VCaP (cell line): ENCODE results near the gene PTCH1.

Experiments used
- H3K27ac ChIP-seq: fragments of 450-650 bp; 2 replicates; pipeline ENCODE4 v1.5.1; 2017
- TF ChIP-seq, protein P1 (sequence below): fragments of 450-650 bp; conservative IDR thresholded peaks from 2 replicates; pipeline ENCODE4 v1.5.1; 2017; ENCODE audit warnings: mild to moderate bottlenecking, moderate library complexity

Gene PTCH1

DNA sequence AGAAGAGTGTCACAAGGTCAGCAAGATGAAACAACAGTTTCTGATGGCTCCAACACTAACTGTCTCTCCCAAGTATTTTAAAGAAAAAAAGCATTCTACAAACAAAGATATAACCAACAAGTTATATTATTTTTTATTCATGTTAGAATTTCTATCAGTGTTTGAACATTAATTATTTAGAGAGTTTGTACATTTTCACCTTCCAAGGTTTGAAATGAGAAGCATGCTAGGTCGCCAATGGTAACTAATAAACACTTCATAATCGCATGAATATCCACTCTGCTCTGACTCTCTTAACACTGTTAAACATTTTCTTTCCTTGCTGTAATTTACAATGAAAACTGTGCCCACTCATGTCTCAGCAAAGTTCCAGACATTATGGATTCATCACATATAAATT lies 73.5 kb downstream of the PTCH1 start:
- TF ChIP-seq, protein P1, sequence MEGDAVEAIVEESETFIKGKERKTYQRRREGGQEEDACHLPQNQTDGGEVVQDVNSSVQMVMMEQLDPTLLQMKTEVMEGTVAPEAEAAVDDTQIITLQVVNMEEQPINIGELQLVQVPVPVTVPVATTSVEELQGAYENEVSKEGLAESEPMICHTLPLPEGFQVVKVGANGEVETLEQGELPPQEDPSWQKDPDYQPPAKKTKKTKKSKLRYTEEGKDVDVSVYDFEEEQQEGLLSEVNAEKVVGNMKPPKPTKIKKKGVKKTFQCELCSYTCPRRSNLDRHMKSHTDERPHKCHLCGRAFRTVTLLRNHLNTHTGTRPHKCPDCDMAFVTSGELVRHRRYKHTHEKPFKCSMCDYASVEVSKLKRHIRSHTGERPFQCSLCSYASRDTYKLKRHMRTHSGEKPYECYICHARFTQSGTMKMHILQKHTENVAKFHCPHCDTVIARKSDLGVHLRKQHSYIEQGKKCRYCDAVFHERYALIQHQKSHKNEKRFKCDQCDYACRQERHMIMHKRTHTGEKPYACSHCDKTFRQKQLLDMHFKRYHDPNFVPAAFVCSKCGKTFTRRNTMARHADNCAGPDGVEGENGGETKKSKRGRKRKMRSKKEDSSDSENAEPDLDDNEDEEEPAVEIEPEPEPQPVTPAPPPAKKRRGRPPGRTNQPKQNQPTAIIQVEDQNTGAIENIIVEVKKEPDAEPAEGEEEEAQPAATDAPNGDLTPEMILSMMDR = no peak
- no peak overlapping the region for H3K27ac ChIP-seq

DNA sequence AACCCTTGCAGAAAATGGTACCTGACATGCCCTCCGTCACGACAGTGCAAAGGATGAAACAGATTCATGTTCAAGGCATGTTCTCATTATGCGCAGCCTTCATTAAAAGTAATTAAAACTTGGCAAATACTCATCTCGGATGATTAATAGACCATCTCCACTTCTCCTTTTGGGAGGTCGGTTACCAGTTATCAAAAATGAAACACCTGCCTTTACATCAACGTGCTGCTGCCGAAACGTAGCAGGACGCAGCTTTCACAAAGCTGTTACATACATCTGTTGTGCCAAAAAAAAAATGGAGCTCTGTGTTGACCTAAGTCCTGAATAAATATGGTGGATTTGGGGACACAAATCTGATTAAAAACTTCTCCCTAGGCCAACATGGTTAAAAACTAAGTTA lies 75.7 kb downstream of the PTCH1 start:
- TF ChIP-seq, protein P1 = no peak
- H3K27ac ChIP-seq = no peak overlapping the region

DNA sequence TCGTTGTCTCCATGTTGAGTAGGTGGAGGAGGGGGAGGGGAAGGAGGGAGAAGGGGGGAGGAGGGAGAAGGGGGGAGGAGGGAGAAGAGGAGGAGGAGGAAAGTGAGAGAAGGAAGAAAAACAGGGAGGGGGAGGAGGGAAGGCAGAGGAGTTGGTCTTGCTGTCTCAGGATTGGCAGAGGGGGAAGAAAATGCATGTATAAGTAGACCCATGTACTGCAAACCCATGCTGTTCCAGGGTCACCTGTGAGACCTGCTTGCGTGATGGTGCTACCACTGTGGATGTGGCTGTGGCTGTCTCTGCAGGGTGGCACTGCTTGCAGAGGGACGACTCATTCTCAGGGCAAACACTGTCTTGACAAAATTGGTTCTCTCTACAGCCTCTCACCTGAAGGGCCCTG lies 76.3 kb downstream of the PTCH1 start:
- no peak overlapping the region for H3K27ac ChIP-seq
- TF ChIP-seq, protein P1 = no peak

DNA sequence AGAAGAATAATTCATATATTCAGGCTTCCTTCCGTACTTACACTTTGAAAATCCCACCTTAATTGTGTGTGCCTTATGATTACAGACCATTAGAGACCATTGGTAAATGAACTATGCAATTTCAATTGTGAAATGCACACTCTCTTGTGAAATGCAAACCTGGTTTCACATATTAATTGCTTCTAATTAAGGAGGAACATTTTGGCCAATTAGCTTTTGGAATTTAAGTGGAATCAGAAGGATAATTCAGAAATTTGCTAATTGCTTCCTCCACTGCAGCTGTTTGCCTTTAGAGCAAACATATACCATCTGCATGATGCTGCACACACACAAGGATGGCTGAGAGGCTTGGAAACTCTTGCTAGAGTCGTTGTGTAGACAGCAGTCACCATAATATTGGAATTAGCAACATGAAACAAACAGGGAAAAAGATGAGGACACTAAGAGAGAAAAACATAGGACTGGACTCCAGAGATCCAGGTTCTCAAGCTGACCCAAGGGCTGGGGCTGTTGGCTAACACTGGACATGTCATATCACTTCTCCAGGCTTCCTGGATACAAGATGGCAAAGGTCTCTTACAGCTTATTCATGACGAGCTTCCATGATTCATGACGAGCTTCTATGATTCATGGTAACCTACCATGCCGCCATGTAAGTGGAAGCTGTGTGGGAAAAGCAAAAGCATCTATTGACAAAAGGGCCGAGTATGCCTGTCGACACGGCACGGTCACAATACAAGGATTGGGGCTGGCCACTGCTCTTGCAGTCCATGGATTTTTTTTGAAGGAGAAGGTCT lies 78.0 kb downstream of the PTCH1 start:
- TF ChIP-seq, protein P1 = no peak
- no peak overlapping the region for H3K27ac ChIP-seq

DNA sequence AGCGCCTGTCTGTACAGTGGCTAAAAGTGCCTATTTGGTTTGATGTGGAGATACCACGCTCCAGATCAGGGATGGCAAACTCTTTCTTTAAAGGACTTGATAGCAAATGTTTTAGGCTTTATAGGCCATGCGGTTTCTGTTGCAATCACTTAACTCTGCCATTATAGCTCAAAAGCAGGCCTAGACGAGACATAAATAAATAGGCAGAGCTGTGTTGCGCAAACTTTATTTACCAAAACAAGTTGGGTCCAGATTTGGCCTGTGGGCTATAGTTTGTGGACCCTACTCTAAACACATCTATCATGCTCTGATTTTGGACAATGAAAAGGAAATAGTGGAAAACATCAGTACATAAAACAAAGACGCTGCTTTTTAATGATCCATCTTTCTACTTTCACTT lies 79.2 kb downstream of the PTCH1 start:
- H3K27ac ChIP-seq = no peak overlapping the region
- TF ChIP-seq, protein P1 = no peak

DNA sequence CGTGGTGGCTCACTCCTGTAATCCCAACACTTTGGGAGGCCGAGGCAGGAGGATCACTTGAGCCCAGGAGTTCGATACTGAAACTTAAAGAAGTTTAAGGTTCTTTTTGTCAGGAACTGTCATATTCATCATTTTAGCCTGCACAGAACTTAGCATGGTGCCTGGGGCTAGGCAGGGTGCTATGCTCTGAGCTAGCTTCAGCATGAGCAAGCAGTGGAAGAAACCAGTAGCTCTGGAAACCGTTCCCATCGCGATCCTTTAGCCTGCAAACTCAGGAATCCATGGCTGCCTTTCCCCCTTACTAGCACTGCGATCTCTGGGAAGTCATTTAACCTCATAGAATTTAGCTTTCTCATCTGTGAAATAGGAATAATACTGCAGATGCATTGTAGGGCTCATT lies 80.4 kb downstream of the PTCH1 start:
- TF ChIP-seq, protein P1 = no peak
- no peak overlapping the region for H3K27ac ChIP-seq

DNA sequence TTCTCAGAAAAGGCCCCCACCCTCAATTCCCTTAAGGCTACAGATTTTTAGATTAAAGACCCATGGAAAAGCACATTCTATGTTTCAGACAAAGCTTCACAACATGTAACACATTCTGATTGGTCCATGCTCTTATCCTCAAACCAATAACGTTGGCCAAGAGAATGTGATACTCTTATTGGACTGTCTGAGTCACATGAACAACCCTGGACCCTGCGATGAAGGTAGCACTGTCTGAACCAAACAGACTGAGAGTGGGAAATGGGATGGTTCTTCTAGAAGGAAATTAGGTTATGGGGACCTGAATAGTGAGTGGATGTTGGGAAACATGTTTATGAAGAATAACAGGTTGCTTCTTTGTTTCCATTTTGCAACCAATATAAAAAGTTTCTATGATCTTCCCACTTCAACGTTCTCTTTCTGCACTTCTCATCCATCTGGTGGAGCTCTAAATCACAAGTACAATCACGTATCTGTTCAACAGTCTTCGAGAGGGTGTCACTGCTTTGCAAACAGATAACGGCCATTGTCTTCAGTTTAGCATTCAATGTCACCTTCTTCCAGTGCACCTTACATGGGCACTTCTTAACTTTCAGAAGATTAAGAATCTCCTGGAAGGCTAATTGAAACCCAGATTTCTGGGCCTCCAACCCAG lies 81.6 kb downstream of the PTCH1 start:
- TF ChIP-seq, protein P1 = no peak
- no peak overlapping the region for H3K27ac ChIP-seq
